Stimulated activated CD8-positive, alpha-beta memory T cell treated with anti-CD3 and anti-CD28 coated beads, Interleukin-7, amount 100 ng/mL, for 24 hours (primary cell): ENCODE data around the gene ZNF248.
"Not testable (repeated sequence)": the region's sequence is repeated elsewhere in the genome, so short reads cannot be mapped to it uniquely, and the experiment has no call there.

Experiments used
- DNase-seq: peaks from one replicate; pipeline ENCODE4 v3.0.0-alpha.2; 2020; ENCODE audit warnings: low read depth

Gene ZNF248

GRCh38 chr10:37739181-37739580 lies 118.2 kb downstream of the ZNF248 start:
- DNase-seq: no peak

DNA sequence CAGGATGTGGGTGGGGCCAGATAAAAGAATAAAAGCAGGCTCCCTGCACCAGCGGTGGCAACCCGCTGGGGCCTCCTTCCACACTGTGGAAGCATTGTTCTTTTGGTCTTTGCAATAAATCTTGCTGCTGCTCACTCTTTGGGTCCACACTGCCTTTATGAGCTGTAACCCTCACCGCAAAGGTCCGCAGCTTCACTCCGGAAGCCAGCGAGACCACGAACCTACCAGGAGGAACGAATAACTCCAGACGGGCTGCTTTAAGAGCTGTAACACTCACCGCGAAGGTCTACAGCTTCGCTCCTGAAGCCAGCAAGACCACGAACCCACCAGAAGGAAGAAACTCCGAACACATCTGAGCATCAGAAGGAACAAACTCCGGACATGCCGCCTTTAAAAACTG lies 119.2 kb downstream of the ZNF248 start:
- not testable (repeated sequence) for DNase-seq

- no peak for DNase-seq
These were observed 120.1 kb downstream of the ZNF248 start for GRCh38 chr10:37737336-37737735.

- no peak for DNase-seq
These were observed 121.3 kb downstream of the ZNF248 start for GRCh38 chr10:37736120-37736519.

DNA sequence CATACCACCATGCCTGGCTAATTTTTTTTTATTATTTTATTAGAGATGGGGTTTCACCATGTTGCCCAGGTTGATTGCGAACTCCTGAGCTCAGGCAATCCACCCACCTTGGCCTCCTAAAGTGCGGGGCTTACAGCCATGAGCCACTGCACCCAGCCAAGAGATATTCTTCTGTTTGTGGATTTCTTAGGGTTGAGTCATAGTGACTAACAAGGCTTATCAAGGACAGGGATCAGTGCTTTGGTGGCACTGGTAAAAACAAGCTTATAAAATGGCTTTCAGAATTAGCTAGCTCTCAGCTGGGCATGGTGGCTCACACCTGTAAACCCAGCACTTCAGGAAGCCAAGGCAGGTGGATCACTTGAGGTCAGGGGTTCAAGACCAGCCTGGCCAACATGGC lies 122.4 kb downstream of the ZNF248 start:
- no peak for DNase-seq
